K562 (cell line): ENCODE results near the gene RNASEH2A. TPM values are rescaled to one million over a fixed set of nuclear protein-coding genes. Genes with fewer than 3 reads are reported as not detected.

ENCODE experiments used
- CHD7 ChIP-seq: fragments of 200-600 bp; sonication (generic); IDR thresholded peaks from one replicate; pipeline ENCODE4 v1.6.1; 2012; ENCODE audit warnings: mild to moderate bottlenecking, low read depth, low read length, inconsistent platforms
- E2F5 ChIP-seq: sonication (generic); formaldehyde crosslinking; IDR thresholded peaks from 2 replicates; pipeline ENCODE4 v1.8.0; 2022; ENCODE audit warnings: mild to moderate bottlenecking, missing genetic modification reagents
- ELF1 ChIP-seq: fragments of 200-800 bp; sonication (Bioruptor generic); IDR thresholded peaks from 2 replicates; pipeline ENCODE4 v1.6.1; 2016; ENCODE audit warnings: missing genetic modification characterization, missing compliant biosample characterization
- KAT8 ChIP-seq: fragments of 450-650 bp; IDR thresholded peaks from 2 replicates; pipeline ENCODE4 v1.6.1; 2016; ENCODE audit warnings: low read depth, mild to moderate bottlenecking
- PTTG1 ChIP-seq: fragments of 450-650 bp; IDR thresholded peaks from 2 replicates; pipeline ENCODE4 v1.6.1; 2016; ENCODE audit warnings: low read depth, mild to moderate bottlenecking, missing genetic modification characterization, missing compliant biosample characterization
- RBM34 ChIP-seq: fragments of 200-400 bp; formaldehyde crosslinking; IDR thresholded peaks from 2 replicates; pipeline ENCODE4 v1.6.1; 2018; ENCODE audit warnings: low read length, borderline replicate concordance; ENCODE audit not compliant: insufficient read depth
- SREBF2 ChIP-seq: sonication (generic); formaldehyde crosslinking; IDR thresholded peaks from 2 replicates; pipeline ENCODE4 v1.4.0; 2020; ENCODE audit warnings: mild to moderate bottlenecking, missing genetic modification reagents
- TEAD4 ChIP-seq, 2 experiments: sonication (generic) in 1 of 2; formaldehyde crosslinking in 1 of 2; IDR thresholded peaks; 2 replicates each; pipeline versions ENCODE4 v1.6.1 to v1.8.0; 2012 to 2022; ENCODE audit warnings: borderline replicate concordance in 1 of 2, inconsistent platforms in 1 of 2, low read length in 1 of 2, mild to moderate bottlenecking in 1 of 2, missing genetic modification reagents in 1 of 2
- ZC3H4 ChIP-seq: sonication (generic); formaldehyde crosslinking; IDR thresholded peaks from 2 replicates; pipeline ENCODE4 v1.9.0; 2021; ENCODE audit warnings: missing genetic modification reagents, borderline replicate concordance
- ZKSCAN8 ChIP-seq: fragments of 200-800 bp; sonication (Bioruptor generic); IDR thresholded peaks from 2 replicates; pipeline ENCODE4 v1.6.1; 2016; ENCODE audit warnings: missing genetic modification characterization, missing compliant biosample characterization
- ZNF507 ChIP-seq: conservative IDR thresholded peaks from 2 replicates; pipeline ENCODE4 v1.6.1; 2017; ENCODE audit warnings: missing genetic modification characterization, missing compliant biosample characterization
- ZNF764 ChIP-seq: fragments of 250-450 bp; sonication (Bioruptor Pico); IDR thresholded peaks from 2 replicates; pipeline ENCODE4 v1.4.0; 2020; ENCODE audit warnings: low read depth, mild to moderate bottlenecking, moderate library complexity
- ZNF785 ChIP-seq: fragments of 250-450 bp; sonication (Bioruptor Pico); IDR thresholded peaks from 2 replicates; pipeline ENCODE4 v1.4.0; 2020; ENCODE audit warnings: mild to moderate bottlenecking
- polyA plus RNA-seq, 8 experiments: library from polyadenylated mRNA; depleted of rRNA in 4 of 8; stranded (reverse) in 5 of 8; unstranded in 3 of 8; fragments of >200 nt; fragmentation: Nextera tagmentation in 2 of 8; fragmentation: Illumina TruSeq in 1 of 8; extraction: Ambion mirVana in 2 of 8; extraction: Trizol in 1 of 8; gene quantifications; 2 replicates each; pipeline versions ENCODE4 v1.2.1 to v1.2.3, GENCODE V29; 2011 to 2014; ENCODE audit warnings: inconsistent platforms in 1 of 8, missing spikeins in 1 of 8
- total RNA-seq, 7 experiments: library from RNA; depleted of rRNA in 6 of 7; stranded (reverse); fragments of >200 nt in 6 of 7; fragmentation: Illumina TruSeq in 2 of 7; extraction: Trizol in 2 of 7; gene quantifications; 2 replicates each; pipeline versions ENCODE4 v1.2.1 to v1.2.3, GENCODE V29; 2011 to 2021; ENCODE audit warnings: low replicate concordance in 1 of 7

RNASEH2A gene
- total and polyA plus RNA-seq, 9 of the 15 experiments (the other 6 are each of a cell fraction or from before 2014, with no cell fraction given), result 22.3 to 78.0 (median 61.7) TPM

GRCh38 chr19:12791345-12792050 is 14.9 kb upstream of the RNASEH2A start, which contains the start of gene JUNB (continued):
- TF ChIP-seq CHD7, result no peak
- no peak; the same call in 1 of the 2 replicates for TF ChIP-seq TEAD4 (IDR thresholded peaks at IDR 0.05; ENCODE audit: low read length)
- TF ChIP-seq TEAD4 (CRISPR knock-in tag; IDR thresholded peaks at IDR 0.05; ENCODE audit: borderline replicate concordance), result no peak
- TF ChIP-seq SREBF2, result no peak
- TF ChIP-seq ZKSCAN8, result no peak
- peak; percentile 83; the same call in 1 of the 2 replicates for TF ChIP-seq E2F5 (CRISPR knock-in tag)
- peak; percentile 96 for TF ChIP-seq ELF1 (tag)
- peak; percentile 85; the same call in 1 of the 2 replicates for TF ChIP-seq ZC3H4
- no peak for TF ChIP-seq PTTG1 (tag)
- TF ChIP-seq KAT8, result no peak
- TF ChIP-seq ZNF507, result no peak
- TF ChIP-seq ZNF764 (CRISPR knock-in tag), result 0 out of 2 replicates have a peak, but pooled peaks have one; percentile 25
- TF ChIP-seq RBM34, result peak; percentile 80; the same call in 1 of the 2 replicates
- no peak for TF ChIP-seq ZNF785 (CRISPR knock-in tag)
